Measurements from ENCODE around the gene UQCC2.

- no peak for TF ChIP-seq EZH2 (IDR thresholded peaks at IDR 0.05; ENCODE audit: insufficient read depth, poor library complexity, severe bottlenecking)
- no peak for TF ChIP-seq EZH2phosphoT487 (IDR thresholded peaks at IDR 0.05; ENCODE audit: insufficient read depth, low read depth)
These were observed 9.0 kb downstream of the UQCC2 start for GRCh38 chr6:33702345-33702977.

Measured in GM23248 (cell line).